ENCODE data around the gene PIM3. TPM values are rescaled to one million over a fixed set of nuclear protein-coding genes. Genes with fewer than 3 reads are reported as not detected.

The PIM3 gene
- total and polyA plus RNA-seq, 2 of the 8 experiments (the other 6 are each of a cell fraction or from before 2014, with no cell fraction given): 22.6 to 30.0 TPM

DNA sequence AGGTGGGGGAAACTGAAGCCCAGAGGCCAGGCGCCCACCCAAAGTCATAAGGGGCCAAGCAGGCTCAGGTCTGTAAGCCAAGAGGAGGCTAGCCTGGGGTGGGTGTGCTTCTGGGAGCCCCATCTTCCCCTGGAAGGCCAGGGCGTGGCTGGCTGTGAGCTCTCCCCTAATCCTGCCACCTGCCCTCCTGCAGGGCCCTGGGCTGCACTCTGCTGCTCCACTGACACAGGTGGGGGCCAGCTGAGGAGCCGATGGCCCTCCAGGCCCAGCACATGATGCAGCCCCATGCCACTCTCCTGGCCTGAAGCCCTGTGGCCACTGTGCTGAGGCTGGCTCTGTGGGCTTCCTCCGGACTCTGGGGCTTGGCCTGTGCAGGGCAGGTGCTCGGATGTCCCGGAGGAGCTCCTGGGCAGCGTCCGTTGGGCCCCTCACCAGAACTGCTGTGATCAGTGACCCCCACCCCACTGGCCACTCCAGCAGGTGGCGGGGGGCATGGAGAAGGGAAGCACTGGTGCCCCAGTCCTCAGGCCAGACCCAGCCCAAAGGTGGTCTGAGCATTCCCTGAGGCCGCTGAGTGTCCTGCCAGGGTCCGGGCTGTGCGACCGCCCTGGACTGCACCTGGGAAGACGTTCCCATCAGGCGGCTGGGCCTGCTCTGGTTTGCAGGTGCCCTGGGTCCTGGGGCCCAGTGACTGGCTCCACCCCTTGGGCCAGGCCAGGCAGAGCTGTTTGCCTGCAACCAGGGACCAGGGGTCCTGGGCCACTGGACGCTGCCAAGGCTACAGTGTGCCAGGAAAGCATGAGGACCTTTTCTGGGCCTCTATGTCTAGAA lies 8.5 kb downstream of the PIM3 start:
- peaks cover 18% of the 10 kb centered on the region for H3K23me2 ChIP-seq (ENCODE audit: low read depth, low read length)
- no peak overlapping the region for H4K5ac ChIP-seq (ENCODE audit: insufficient read length, low read depth, low read length)
- peak overlapping the region; percentile 46; the same call in 1 of the 2 replicates for H2BK15ac ChIP-seq (ENCODE audit: low read length)
- H2BK5ac ChIP-seq (ENCODE audit: low read depth, low read length): no peak overlapping the region
- ChIA-PET POLR2A (ENCODE audit: partially characterized antibody) (interaction anchor here (1.2 kb wide), 2 partner anchors 8 to 33 kb away, joined by 4 read pairs; no protein-coding TSS in a partner anchor), CTCF (ENCODE audit: partially characterized antibody) (interaction anchor here (0.7 to 2.5 kb wide), 5 partner anchors 13 to 61 kb away, joined by 3 to 8 read pairs (median 4); no protein-coding TSS in a partner anchor)
- H3K4me1 ChIP-seq (replicated peaks in 1 of 4; ENCODE audit: control insufficient read depth in 3 of 4, insufficient read depth in 4 of 4, low read length in 3 of 4): peaks cover 0 to 18% (median 7%) of the 10 kb centered on the region in 4 experiments; a peak in 6 of 7 replicates
- H2BK120ac ChIP-seq (replicated peaks; ENCODE audit: low read depth, low read length): no peak overlapping the region
- no peaks in the 10 kb centered on the region for H3K9me3 ChIP-seq (ENCODE audit: insufficient read depth in 2 of 2, low read depth in 1 of 2, low read length in 1 of 2)
- H3K4me3 ChIP-seq (ENCODE audit: extremely low read depth in 1 of 4, insufficient read depth in 2 of 4, low read depth in 3 of 4, low read length in 4 of 4): no peak overlapping the region
- H3K14ac ChIP-seq (ENCODE audit: insufficient read length): no peak overlapping the region
- FAIRE-seq (no peak), DNase-seq (ENCODE audit: low read depth in 1 of 2, low spot score in 2 of 2) (peak in 1 of 2 experiments; percentile 49)
- H3K36me3 ChIP-seq (ENCODE audit: control insufficient read depth in 2 of 4, insufficient read depth in 4 of 4, low read length in 3 of 4): peaks cover 0 to 2% (median under 1%) of the 10 kb centered on the region in 4 experiments; a peak in 3 of 8 replicates
- peaks cover 1 to 16% of the 10 kb centered on the region in 2 experiments for H4K20me1 ChIP-seq (replicated peaks in 1 of 2; ENCODE audit: control insufficient read depth in 1 of 2, insufficient read depth in 2 of 2, low read length in 2 of 2)
- WGBS, 2 experiments (ENCODE audit: extremely low coverage in 1 of 2, insufficient coverage in 1 of 2, insufficient read length in 1 of 2, insufficient replicate concordance in 2 of 2, low coverage in 1 of 2, low lambda C conversion rate in 2 of 2, missing lambda C conversion rate in 1 of 2): 87% methylated on average over 13 of the region's 16 CpGs; no CpG with 5 or more reads in 1 of the 2 experiments
- H4K91ac ChIP-seq (replicated peaks; ENCODE audit: insufficient read length, low read length): no peak overlapping the region
- H3K79me1 ChIP-seq (ENCODE audit: low read depth, low read length): peaks cover 3% of the 10 kb centered on the region; the same call in 1 of the 2 replicates
- no peak overlapping the region for H3K9ac ChIP-seq (replicated peaks in 1 of 4; ENCODE audit: extremely low read depth in 1 of 4, low read depth in 3 of 4, low read length in 3 of 4)
- peak overlapping the region; percentile 39; the same call in 1 of the 2 replicates for H2AK5ac ChIP-seq (ENCODE audit: low read depth, low read length)
- no peak overlapping the region; the same call in 1 of the 2 replicates for H4K8ac ChIP-seq (ENCODE audit: extremely low read depth, insufficient read depth, low read length)
- no peak overlapping the region for H3K56ac ChIP-seq (replicated peaks; ENCODE audit: insufficient read length, low read depth, low read length)
- no peak overlapping the region for H2AFZ ChIP-seq (ENCODE audit: low read length)
- H2BK20ac ChIP-seq (ENCODE audit: low read length): peak overlapping the region; percentile 18; the same call in 1 of the 2 replicates
- H3K27ac ChIP-seq (ENCODE audit: low read depth, low read length): no peak overlapping the region
- H3K4me2 ChIP-seq (ENCODE audit: insufficient read depth in 1 of 2, low read depth in 2 of 2, low read length in 2 of 2): no peak overlapping the region
- H3K18ac ChIP-seq (ENCODE audit: extremely low read depth, low read length): peak overlapping the region; percentile 32; the same call in 1 of the 2 replicates
- H3K23ac ChIP-seq (ENCODE audit: insufficient read length): no peak overlapping the region
- no peak overlapping the region for H3K4ac ChIP-seq (replicated peaks; ENCODE audit: insufficient read length, low read depth, low read length)
- peaks cover 6 to 33% (median 24%) of the 10 kb centered on the region in 4 experiments for H3K27me3 ChIP-seq (replicated peaks in 1 of 4; ENCODE audit: control insufficient read depth in 3 of 4, extremely low read depth in 1 of 4, insufficient read depth in 3 of 4, low read length in 3 of 4)
- peaks cover 0 to 2% of the 10 kb centered on the region in 2 experiments; a peak in 1 of 4 replicates for H3K79me2 ChIP-seq (ENCODE audit: control insufficient read depth in 1 of 2, insufficient read depth in 2 of 2, low read length in 2 of 2)
- H2BK12ac ChIP-seq (ENCODE audit: low read depth, low read length): no peak overlapping the region
- no peak for TF ChIP-seq SIN3A (conservative IDR thresholded peaks at IDR 0.05 in 1 of 2, IDR thresholded peaks at IDR 0.05 in 1 of 2; ENCODE audit: low read depth in 1 of 2, low read length in 2 of 2)

Data from H1 (cell line).